HepG2 (cell line): Measurements from ENCODE around the gene UQCC5. TPM values are rescaled to one million over a fixed set of nuclear protein-coding genes. Genes with fewer than 3 reads are reported as not detected.

Experiments used
- ARNT2 ChIP-seq: sonication (generic); formaldehyde crosslinking; IDR thresholded peaks from 2 replicates; pipeline ENCODE4 v1.8.0; 2022; ENCODE audit warnings: mild to moderate bottlenecking, low read depth, missing genetic modification reagents, moderate library complexity
- CREM ChIP-seq, 2 experiments: sonication (generic) in 1 of 2; formaldehyde crosslinking in 1 of 2; IDR thresholded peaks; 2 replicates each; pipeline versions ENCODE4 v1.4.0 to v1.6.1; 2016 to 2020; ENCODE audit warnings: antibody characterized with exemption in 1 of 2, mild to moderate bottlenecking in 1 of 2, missing genetic modification reagents in 1 of 2
- ERF ChIP-seq: IDR thresholded peaks from 2 replicates; pipeline ENCODE4 v1.6.1; 2018; ENCODE audit warnings: missing biosample characterization, missing genetic modification reagents
- HNRNPH1 ChIP-seq: fragments of 200-400 bp; formaldehyde crosslinking; optimal IDR thresholded peaks from 2 replicates; pipeline ENCODE3; 2017; ENCODE audit warnings: mild to moderate bottlenecking, low read depth, low read length
- KMT2A ChIP-seq: sonication (generic); formaldehyde crosslinking; IDR thresholded peaks from 2 replicates; pipeline ENCODE4 v1.4.0; 2020; ENCODE audit warnings: missing genetic modification reagents
- PHF21A ChIP-seq: sonication (generic); formaldehyde crosslinking; IDR thresholded peaks from 2 replicates; pipeline ENCODE4 v1.5.0; 2020; ENCODE audit warnings: mild to moderate bottlenecking, missing genetic modification reagents
- THAP11 ChIP-seq: IDR thresholded peaks from 2 replicates; pipeline ENCODE4 v1.6.1; 2016; ENCODE audit warnings: missing biosample characterization, missing genetic modification reagents
- YEATS4 ChIP-seq: sonication (generic); formaldehyde crosslinking; IDR thresholded peaks from 2 replicates; pipeline ENCODE4 v1.4.0; 2020; ENCODE audit warnings: missing genetic modification reagents, borderline replicate concordance
- ZNF546 ChIP-seq: sonication (generic); formaldehyde crosslinking; conservative IDR thresholded peaks from 2 replicates; pipeline ENCODE4 v1.8.1; 2023; ENCODE audit warnings: mild to moderate bottlenecking, missing genetic modification reagents
- ZNF567 ChIP-seq: sonication (generic); formaldehyde crosslinking; IDR thresholded peaks from 2 replicates; pipeline ENCODE4 v1.8.1; 2023; ENCODE audit warnings: mild to moderate bottlenecking, missing genetic modification reagents, borderline replicate concordance
- ZNF713 ChIP-seq: sonication (generic); formaldehyde crosslinking; IDR thresholded peaks from 2 replicates; pipeline ENCODE4 v1.4.0; 2020; ENCODE audit warnings: mild to moderate bottlenecking, missing genetic modification reagents
- ZSCAN9 ChIP-seq: IDR thresholded peaks from 2 replicates; pipeline ENCODE4 v1.6.1; 2016; ENCODE audit warnings: borderline replicate concordance
- polyA plus RNA-seq, 8 experiments: library from polyadenylated mRNA; depleted of rRNA in 3 of 8; stranded (reverse) in 7 of 8; unstranded in 1 of 8; fragments of >200 nt; fragmentation: Illumina TruSeq in 4 of 8; extraction: Trizol in 4 of 8; gene quantifications; 2 replicates each; pipeline versions ENCODE4 v1.2.1 to v1.2.3, GENCODE V29; 2011 to 2016; ENCODE audit warnings: low read depth in 4 of 8, missing spikeins in 1 of 8, mixed read lengths in 1 of 8; ENCODE audit not compliant: insufficient read depth in 1 of 8
- total RNA-seq, 5 experiments: library from RNA; depleted of rRNA; stranded (reverse); fragments of >200 nt; fragmentation: Illumina TruSeq; extraction: Trizol; gene quantifications; 2 replicates each; pipeline ENCODE4 v1.2.3, GENCODE V29; 2016; ENCODE audit warnings: low read depth in 1 of 5
- TF ChIP-seq, protein P1 (sequence below): IDR thresholded peaks from 2 replicates; pipeline ENCODE4 v1.6.1; 2016; ENCODE audit warnings: missing biosample characterization, missing genetic modification reagents, low read depth
- TF ChIP-seq, protein P2 (sequence below): sonication (generic); formaldehyde crosslinking; IDR thresholded peaks from 2 replicates; pipeline ENCODE4 v1.4.0; 2020; ENCODE audit warnings: mild to moderate bottlenecking, missing genetic modification reagents
- TF ChIP-seq, protein P3 (sequence below): sonication (generic); formaldehyde crosslinking; IDR thresholded peaks from 2 replicates; pipeline ENCODE4 v1.5.1; 2020; ENCODE audit warnings: mild to moderate bottlenecking, missing genetic modification reagents, borderline replicate concordance
- TF ChIP-seq, protein P4 (sequence below): sonication (generic); formaldehyde crosslinking; IDR thresholded peaks from 2 replicates; pipeline ENCODE4 v1.4.0; 2020; ENCODE audit warnings: mild to moderate bottlenecking, missing genetic modification reagents, borderline replicate concordance
- TF ChIP-seq, protein P5 (sequence below): sonication (generic); formaldehyde crosslinking; IDR thresholded peaks from 2 replicates; pipeline ENCODE4 v1.4.0; 2020; ENCODE audit warnings: mild to moderate bottlenecking, low read depth, missing genetic modification reagents

UQCC5 gene
- total and polyA plus RNA-seq, 2 of the 13 experiments (the other 11 are each of a cell fraction or from before 2014, with no cell fraction given): 15.4 to 29.5 TPM

GRCh38 chr3:52536369-52537164 is at the start of gene UQCC5 (continued):
- TF ChIP-seq THAP11 (CRISPR knock-in tag): peak; percentile 80
- TF ChIP-seq, protein P1, sequence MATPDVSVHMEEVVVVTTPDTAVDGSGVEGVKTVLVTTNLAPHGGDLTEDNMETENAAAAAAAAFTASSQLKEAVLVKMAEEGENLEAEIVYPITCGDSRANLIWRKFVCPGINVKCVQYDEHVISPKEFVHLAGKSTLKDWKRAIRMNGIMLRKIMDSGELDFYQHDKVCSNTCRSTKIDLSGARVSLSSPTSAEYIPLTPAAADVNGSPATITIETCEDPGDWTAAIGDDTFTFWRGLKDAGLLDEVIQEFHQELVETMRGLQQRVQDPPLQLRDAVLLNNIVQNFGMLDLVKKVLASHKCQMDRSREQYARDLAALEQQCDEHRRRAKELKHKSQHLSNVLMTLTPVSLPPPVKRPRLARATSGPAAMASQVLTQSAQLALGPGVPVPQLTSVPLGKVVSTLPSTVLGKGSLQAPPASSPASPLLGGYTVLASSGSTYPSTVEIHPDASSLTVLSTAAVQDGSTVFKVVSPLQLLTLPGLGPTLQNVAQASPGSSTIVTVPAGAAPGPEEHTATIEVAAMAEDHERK (CRISPR knock-in tag): no peak
- no peak for TF ChIP-seq HNRNPH1
- TF ChIP-seq KMT2A (CRISPR knock-in tag): peak; percentile 77; the same call in 1 of the 2 replicates
- TF ChIP-seq ZNF567 (CRISPR knock-in tag): peak; percentile 71; the same call in 1 of the 2 replicates
- TF ChIP-seq PHF21A: no peak; the same call in 1 of the 2 replicates
- TF ChIP-seq, protein P2, sequence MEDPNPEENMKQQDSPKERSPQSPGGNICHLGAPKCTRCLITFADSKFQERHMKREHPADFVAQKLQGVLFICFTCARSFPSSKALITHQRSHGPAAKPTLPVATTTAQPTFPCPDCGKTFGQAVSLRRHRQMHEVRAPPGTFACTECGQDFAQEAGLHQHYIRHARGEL: no peak
- TF ChIP-seq, protein P3, sequence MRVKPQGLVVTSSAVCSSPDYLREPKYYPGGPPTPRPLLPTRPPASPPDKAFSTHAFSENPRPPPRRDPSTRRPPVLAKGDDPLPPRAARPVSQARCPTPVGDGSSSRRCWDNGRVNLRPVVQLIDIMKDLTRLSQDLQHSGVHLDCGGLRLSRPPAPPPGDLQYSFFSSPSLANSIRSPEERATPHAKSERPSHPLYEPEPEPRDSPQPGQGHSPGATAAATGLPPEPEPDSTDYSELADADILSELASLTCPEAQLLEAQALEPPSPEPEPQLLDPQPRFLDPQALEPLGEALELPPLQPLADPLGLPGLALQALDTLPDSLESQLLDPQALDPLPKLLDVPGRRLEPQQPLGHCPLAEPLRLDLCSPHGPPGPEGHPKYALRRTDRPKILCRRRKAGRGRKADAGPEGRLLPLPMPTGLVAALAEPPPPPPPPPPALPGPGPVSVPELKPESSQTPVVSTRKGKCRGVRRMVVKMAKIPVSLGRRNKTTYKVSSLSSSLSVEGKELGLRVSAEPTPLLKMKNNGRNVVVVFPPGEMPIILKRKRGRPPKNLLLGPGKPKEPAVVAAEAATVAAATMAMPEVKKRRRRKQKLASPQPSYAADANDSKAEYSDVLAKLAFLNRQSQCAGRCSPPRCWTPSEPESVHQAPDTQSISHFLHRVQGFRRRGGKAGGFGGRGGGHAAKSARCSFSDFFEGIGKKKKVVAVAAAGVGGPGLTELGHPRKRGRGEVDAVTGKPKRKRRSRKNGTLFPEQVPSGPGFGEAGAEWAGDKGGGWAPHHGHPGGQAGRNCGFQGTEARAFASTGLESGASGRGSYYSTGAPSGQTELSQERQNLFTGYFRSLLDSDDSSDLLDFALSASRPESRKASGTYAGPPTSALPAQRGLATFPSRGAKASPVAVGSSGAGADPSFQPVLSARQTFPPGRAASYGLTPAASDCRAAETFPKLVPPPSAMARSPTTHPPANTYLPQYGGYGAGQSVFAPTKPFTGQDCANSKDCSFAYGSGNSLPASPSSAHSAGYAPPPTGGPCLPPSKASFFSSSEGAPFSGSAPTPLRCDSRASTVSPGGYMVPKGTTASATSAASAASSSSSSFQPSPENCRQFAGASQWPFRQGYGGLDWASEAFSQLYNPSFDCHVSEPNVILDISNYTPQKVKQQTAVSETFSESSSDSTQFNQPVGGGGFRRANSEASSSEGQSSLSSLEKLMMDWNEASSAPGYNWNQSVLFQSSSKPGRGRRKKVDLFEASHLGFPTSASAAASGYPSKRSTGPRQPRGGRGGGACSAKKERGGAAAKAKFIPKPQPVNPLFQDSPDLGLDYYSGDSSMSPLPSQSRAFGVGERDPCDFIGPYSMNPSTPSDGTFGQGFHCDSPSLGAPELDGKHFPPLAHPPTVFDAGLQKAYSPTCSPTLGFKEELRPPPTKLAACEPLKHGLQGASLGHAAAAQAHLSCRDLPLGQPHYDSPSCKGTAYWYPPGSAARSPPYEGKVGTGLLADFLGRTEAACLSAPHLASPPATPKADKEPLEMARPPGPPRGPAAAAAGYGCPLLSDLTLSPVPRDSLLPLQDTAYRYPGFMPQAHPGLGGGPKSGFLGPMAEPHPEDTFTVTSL (CRISPR knock-in tag): no peak; the same call in 1 of the 2 replicates
- TF ChIP-seq, protein P4, sequence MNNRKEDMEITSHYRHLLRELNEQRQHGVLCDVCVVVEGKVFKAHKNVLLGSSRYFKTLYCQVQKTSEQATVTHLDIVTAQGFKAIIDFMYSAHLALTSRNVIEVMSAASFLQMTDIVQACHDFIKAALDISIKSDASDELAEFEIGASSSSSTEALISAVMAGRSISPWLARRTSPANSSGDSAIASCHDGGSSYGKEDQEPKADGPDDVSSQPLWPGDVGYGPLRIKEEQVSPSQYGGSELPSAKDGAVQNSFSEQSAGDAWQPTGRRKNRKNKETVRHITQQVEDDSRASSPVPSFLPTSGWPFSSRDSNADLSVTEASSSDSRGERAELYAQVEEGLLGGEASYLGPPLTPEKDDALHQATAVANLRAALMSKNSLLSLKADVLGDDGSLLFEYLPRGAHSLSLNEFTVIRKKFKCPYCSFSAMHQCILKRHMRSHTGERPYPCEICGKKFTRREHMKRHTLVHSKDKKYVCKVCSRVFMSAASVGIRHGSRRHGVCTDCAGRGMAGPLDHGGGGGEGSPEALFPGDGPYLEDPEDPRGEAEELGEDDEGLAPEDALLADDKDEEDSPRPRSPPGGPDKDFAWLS (CRISPR knock-in tag): no peak
- peak; percentile 90 for TF ChIP-seq ERF
- TF ChIP-seq, protein P5, sequence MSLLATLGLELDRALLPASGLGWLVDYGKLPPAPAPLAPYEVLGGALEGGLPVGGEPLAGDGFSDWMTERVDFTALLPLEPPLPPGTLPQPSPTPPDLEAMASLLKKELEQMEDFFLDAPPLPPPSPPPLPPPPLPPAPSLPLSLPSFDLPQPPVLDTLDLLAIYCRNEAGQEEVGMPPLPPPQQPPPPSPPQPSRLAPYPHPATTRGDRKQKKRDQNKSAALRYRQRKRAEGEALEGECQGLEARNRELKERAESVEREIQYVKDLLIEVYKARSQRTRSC (CRISPR knock-in tag): 0 out of 2 replicates have a peak, but pooled peaks have one; percentile 65
- TF ChIP-seq ZNF546: peak; percentile 89
- peak; percentile 94 for TF ChIP-seq YEATS4
- peak; percentile 52; the same call in 1 of the 2 replicates for TF ChIP-seq ZNF713 (CRISPR knock-in tag)
- TF ChIP-seq ZSCAN9 (CRISPR knock-in tag): peak; percentile 92
- peak; percentile 91 for TF ChIP-seq ARNT2 (CRISPR knock-in tag)
- TF ChIP-seq CREM (IDR thresholded peaks at IDR 0.05): no peak; the same call in 1 of the 2 replicates
- TF ChIP-seq CREM (CRISPR knock-in tag; IDR thresholded peaks at IDR 0.05): no peak
